Activated naive CD4-positive, alpha-beta T cell treated with anti-CD3 and anti-CD28 coated beads, Interleukin-2, amount 50 U/mL, for 16 hours (primary cell): ENCODE results near the gene TJP1.
"Not testable (repeated sequence)": the region's sequence is repeated elsewhere in the genome, so short reads cannot be mapped to it uniquely, and the experiment has no call there.

Experiments used
- DNase-seq: peaks from one replicate; pipeline ENCODE4 v3.0.0-alpha.2; 2020

Gene TJP1

DNA sequence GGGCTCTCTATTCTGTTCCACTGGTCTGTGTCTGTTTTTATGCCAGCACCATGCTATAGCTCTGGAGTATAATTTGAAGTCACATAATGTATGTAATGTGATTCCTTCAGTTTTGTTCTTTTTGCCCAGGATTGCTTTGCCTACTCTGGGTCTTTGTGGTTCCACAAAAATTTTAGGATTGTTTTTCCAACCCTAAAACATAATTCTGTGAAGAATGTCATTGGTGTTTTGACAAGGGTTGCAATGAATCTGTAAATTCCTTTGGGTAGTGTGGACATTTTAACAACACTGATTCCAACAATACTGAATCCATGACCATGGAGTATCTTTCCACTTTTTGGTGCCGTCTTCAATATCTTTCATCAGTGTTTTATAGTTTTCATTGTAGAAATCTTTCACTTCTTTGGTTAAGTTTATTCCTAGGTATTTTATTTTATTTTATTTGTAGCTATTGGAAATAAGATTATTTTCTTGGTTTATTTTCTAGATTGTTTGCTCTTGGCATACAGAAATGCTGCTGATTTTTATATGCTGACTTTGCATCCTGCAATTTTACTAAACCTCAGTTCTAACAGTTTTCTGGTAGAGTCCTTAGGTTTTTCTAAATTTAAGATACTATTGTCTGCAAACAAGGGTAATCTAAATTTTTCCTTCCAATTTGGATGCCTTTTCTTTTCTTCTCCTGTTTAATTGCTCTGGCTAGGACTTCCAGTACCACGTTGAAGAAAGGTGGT, 29.7 kb downstream of the TJP1 start:
- no peak for DNase-seq

DNA sequence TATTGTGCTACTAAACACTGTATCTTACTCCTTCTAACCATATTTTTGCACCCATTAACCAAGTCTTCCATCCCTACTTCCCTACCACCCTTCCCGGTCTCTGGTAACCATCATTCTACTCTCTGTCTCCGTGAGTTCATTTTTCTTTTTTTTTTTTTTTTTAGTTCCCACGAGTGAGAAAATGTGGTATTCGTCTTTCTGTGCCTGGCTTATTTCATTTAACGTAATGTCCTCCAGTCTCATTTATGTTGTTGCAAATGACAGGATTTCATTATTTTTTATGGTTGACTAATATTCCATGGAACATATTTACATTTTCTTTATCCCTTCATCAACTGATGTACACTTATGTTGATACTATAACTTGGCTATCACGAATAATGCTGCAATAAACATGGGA, 31.7 kb downstream of the TJP1 start:
- no peak for DNase-seq

DNA sequence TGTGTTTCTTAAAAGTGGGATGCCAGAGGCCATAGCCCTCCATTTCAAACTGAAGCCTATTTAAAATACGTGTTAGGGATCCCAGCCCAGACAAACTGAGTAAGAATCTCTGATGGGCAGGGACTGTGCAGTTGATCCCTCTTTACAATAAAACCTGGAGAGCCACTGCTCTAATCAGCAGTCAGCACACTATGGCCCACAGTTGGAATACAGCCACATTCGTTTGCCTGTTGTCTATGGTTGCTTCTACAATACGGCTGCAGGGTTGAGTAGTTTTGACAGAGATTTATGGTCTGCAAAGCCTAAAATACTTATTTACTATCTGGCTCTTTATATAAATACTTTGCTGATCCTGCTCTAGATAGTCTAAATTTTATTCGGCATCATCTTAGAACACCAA, 32.4 kb downstream of the TJP1 start:
- DNase-seq, result no peak

DNA sequence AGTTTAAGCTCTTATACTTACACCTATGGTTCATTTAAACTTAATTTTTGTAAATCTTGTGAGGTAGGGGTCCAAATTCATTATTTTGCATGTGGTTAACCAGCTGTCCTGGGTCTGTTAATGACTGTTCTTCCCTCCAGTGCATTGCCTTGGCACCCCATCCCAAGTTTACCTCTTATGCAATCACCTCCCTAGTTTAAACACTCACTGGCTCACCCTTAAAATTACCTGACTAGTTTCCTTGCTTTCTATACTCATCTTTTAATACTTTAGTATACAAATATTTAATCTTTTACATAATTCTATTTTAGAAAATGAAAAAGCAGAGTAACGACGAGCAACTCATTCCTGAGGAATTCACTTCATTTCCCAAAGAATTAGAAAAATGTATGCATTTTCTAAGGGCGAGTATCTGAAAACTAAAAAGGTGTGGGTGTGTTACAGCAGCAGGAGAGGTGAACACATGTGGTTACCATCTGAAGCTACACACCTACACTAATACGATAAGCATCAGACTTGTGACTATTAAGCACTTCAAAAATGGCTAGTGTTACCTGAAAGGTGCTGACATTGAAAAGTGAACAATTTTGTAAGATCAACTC, 33.7 kb downstream of the TJP1 start:
- DNase-seq, result no peak

DNA sequence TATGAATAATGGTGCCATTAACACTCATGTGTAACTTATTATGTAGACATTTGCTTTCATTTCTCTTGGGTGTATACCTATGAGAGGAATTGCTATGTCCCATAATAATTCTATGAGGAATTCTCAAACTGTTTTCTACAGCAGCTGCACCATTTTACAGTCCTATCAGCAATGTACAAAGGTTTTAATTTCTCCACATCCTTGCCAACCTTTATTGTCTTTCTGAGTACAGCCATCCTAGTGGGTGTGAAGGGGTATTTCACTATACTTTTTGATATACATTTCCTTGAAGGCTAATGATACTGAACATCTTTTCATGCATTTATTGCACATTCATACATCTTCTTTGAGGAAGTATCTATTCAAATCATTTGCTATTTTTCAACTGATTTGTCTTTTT, 34.5 kb downstream of the TJP1 start:
- DNase-seq, result no peak

DNA sequence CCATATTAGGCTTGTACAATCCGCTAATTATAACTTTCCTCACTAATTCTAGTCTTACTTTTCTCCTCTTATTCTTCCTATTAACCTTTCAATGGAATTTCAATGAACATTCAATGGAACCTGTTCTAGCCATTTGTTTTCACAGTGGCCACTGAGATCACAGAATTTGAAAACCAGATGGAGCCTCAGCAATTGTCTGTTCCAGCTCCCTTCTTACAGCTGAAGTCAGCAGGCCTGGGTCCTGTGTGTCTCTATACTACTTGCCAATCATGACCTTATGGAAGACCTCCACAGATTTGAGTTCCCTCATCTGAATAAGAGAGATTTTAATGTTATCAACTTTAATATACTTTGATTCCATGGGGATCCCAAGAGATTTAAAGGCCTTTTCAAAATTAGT, 36.6 kb downstream of the TJP1 start:
- no peak for DNase-seq

DNA sequence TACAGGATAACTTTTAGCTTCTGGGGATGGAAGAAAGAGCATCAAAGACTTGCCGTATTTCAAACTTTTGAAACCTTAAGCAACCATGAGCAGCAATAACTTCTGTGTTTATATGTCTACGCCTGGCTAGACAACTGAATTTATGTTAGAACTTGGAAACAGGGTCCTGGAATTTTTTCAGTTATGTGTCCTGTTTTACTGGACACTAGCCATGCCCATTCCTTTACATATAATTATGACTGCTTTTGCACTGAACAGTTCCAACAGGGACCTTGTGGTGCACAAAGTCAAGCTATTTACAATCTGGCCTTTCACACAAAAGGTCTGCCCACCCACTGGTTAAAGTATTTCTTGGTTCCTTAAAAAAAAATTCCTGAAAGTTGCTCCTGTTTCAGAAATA, 37.1 kb downstream of the TJP1 start:
- DNase-seq, result no peak

DNA sequence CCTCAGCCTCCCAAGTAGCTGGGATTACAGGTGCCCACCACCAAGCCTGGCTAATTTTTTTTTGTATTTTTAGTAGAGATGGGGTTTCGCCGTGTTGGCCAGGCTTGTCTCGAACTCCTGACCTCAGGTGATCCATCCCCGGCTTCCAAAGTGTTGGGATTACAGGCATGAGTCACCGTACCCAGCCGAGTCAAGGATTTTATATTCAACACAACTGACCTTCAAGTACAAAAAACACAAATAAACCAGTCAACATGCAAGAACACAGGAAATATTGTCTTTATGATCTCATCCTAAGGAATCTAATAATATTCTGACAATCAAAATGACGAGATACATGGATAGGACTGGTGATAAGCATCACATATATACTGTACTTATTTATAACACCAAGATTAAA, 37.9 kb downstream of the TJP1 start:
- no peak for DNase-seq

DNA sequence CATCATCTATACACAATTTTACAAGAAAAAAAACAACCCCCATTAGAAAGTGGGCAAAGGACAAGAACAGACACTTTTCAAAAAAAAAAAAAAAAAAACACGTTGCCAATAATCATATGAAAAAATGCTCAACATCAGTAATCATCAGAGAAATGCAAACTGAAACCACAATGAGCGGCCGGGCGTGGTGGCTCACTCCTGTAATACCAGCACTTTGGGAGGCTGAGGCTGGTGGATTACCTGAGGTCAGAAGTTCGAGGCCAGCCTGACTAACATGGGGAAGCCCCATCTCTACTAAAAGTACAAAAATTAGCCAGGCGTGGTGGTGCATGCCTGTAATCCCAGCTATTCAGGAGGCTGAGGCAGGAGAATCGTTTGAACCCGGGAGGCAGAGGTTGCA, 39.5 kb downstream of the TJP1 start:
- DNase-seq, result not testable (repeated sequence)

DNA sequence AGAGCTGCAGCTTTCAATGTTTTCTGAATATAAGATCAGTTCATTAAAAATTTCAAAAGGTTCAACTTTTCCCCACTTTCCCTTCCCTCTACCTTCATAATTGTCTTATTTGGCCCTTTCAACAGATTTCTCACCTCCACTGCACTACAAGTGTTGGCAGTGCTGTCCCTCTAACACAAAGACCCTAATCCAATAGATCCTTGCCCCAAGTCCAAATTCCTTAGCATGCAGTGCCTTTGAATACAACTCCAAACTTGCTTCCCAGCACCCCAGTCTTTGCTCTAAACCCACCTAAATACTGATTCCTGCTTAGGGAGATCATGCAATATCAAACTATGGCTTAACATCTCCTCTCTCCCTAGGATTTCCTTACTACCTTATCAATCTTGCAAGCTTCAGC, 43.9 kb downstream of the TJP1 start:
- DNase-seq, result no peak

DNA sequence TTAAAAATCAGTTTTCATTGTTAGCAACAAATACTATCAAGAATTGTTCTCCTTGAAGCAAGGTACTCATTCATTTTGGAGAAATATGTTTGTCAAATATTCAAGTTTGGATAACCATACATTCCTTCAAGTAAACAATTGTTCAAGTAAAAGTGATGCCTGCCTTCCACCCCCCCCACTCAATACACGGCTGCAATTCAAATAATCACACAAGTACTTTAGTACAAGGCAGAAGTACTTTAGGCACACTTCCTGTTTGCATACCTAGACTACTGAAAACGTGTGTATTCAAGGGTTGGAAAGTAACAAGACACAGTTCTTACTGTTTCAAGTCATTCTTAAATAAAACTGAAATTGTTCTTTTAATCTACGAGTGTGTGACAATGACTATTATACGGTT, 45.4 kb downstream of the TJP1 start:
- no peak for DNase-seq

DNA sequence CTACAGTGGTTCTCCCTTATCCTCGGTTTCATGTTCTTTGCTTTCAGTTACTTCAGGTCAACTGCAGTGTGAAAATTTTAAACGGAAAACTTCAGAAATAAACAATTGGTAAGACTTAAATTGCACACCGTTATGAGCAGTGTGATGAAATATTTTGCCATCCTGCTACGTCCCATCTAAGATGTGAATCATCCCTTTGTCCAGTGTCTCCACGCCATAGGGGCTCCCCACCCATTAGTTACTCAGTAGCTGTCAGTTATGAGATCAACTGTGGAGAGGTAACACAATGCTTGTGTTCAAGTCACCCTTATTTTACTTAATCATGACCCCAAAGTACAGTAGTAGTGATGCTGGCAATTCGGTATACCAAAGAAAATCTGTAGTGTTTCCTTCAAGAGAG, 47.4 kb downstream of the TJP1 start:
- DNase-seq, result no peak

DNA sequence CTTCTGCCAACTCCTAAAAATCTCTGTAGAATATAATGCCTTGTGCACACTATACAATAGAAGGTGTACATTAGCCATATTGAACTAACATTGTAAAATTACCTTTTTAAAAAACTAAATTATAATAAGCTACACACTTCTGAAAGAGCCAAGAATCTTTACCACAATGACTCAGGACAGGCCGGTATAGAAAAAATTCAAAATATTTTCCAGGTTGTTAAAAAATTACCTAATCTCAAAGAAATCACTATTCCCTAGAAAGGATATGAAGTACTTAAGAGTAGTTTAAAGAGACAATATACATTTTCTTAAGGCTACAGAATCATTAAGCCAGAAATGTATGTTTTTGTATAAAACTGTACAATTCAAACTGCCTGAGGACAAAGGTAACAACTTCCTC, 48.5 kb downstream of the TJP1 start:
- DNase-seq, result no peak

DNA sequence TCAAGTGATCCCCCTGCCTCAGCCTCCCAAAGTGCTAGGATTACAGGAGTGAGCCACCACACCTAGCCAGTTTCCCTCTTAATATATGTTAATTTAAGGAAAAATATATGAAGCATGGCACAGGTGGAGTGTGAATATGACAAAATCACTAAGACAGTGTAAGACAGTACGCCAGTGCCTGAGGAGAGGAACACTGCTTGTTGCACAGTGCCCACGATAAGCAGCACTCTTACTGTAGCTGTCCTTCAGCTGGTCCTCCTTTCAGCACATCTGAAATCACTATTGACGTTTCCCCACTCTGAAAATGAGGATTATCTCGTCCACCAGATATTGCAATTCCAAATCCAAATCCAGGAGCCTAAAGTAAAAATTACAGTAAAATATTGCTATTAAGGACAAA, 49.3 kb downstream of the TJP1 start:
- no peak for DNase-seq

DNA sequence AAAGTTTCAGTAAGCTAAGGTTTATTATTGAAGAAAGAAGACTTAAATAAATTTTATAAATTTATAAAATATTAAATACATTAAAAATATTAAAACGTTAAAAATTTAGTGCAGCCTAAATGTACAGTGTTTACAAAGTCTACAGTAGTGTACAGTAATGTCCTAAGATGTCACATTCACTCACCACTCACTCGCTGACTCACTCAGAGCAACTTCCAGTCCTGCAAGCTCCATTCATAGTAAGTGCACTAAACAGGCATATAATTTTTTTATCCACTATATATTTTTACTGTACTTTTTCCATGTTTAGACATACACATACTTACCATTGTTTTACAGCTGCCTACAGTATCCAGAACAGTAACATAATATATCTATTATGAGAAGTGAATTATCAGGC, 51.5 kb downstream of the TJP1 start:
- DNase-seq, result no peak

DNA sequence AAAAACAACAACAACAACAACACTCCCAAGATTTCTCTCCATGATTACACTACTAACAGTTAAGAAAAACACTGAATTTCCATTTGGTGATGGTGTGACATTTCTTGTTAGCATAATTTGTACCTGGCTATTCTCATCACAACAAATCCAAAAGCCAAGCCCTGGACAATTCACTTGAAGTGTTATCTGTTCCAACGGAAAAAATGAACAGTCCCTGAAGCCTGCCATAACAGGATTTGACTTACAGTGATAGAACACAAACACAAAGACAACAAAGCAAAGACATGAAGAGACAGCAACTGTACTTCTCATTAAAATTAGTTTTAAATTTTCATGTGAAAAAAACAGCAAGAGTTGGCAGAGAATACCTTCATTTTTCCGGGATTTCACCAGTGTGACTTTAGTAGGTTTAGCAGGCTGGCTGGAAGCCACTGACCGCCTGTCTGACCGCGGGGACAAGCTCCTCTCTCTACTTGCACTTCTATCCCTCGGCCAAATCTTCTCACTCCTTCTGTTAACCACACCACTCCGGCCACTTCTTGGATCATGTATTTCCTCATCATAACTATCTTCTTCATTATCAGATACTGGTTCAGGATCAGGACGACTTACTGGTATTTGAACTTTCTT, 56.3 kb downstream of the TJP1 start:
- DNase-seq, result no peak

DNA sequence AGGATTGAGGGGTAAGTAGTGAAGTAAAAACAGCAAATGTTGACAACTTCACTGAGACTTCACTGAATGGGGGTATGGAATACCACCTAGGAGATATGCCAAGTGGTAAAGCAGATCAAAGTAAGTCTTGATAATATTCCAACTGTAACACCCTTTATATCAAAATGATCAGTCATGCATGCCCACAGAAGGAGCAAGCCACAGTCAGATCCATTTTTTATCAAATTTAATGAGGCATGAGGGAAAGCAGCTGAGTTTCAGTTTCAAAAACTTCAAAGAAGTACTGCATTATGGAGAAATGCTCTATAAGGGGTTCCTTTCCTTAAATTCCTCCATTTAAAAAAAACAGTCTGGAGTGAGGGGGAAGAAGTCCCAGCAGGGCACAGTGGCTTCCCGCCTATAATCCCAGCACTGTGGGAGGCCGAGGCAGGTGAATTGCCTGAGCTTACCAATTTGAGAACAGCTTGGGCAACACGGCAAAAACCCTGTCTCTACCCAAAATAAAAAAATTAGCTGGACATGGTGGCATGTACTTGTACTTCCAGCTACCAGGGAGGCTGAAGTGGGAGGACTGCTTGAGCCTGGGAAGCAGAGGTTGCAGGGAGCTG, 56.9 kb downstream of the TJP1 start:
- DNase-seq, result no peak

DNA sequence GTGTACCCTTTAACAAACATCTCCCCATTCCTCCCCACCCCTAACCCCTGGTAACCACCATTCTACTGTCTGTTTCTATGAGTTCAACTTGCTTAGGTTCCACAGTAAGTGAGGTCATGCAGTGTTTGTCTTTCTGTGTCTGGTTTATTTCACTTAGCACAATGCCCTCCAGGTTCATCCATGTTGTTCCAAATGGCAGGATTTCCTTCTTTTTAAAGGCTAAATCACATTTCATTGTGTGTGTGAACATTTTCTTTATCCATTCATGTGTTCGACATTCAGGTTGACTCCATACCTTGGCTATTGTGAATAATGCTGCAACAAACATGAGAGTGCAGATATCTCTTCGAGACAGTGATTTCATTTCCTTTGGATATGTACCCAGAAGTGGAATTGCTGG, 62.7 kb downstream of the TJP1 start:
- no peak for DNase-seq

DNA sequence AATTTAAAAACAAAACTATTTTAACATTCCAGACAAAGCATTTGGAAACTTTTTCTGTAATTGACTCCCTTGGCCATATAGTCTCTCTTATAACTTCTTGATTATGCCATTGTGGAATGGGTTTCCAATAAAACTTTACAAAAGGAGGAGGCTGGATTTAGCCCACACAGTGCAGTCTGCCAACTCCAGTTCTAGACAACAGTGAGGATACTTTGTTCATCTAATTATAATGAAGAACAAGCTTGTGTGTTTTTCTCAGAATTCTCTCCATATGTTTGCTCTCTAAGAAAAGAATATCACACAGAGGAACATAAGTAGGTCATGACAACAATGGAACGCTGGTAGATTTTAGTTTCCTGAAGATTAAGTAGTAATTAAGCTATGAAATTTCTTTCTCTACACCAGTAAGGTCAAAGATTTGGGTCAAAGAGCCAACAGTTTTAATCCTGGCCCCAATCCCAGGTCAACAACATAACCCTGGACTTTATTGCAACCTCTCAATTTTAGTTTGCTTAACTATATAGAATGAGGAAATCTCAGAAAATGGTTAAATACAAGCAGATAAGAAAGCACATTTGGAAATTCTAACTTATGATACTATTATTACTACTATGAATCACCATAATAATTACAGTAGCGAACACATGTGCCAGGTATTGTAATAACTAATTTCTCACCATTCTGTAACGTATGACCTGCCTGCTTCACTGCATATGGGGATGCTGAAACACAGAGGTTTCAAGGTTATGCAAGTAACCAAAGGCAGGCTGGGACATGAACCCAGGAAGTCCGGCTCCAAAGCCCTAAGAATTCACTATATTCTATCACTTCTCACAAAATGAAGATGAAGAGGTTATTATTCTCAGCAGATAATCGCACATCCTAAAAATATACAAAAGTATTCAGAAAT, 65.7 kb downstream of the TJP1 start:
- DNase-seq, result no peak

DNA sequence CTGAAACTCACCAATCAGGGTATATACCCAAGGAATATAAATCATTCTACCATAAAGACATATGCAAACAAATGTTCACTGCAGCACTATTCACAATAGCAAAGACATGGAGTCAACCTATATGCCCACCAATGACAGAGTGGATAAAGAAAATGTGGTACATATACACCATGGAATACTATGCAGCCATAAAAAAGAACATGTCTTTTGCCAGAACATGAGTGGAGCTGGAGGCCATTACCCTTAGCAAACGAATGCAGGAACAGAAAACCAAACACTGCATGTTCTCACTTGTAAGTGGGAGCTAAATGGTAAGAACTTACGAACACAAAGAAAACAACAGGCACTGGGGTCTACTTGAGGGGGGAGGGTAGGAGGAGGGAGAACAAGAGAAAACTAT, 68.3 kb downstream of the TJP1 start:
- DNase-seq, result not testable (repeated sequence)

DNA sequence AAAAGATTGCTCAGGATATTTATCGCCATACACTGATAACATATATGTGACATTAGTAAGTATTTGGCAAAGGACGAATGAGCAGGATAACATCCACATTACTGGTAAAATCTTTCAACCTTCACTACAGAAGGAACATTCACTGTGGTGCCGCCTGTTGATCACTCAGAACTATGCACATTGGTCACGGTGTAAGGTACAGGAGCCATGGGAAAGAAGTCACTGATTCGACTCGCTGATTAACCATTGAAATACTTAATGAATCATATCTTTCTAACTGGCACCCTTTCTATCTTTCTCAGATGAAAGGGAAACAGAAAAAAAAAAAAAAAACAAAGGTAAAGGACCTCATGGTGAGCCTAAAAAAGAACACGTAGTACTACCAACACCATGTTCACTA, 68.8 kb downstream of the TJP1 start:
- DNase-seq, result no peak

DNA sequence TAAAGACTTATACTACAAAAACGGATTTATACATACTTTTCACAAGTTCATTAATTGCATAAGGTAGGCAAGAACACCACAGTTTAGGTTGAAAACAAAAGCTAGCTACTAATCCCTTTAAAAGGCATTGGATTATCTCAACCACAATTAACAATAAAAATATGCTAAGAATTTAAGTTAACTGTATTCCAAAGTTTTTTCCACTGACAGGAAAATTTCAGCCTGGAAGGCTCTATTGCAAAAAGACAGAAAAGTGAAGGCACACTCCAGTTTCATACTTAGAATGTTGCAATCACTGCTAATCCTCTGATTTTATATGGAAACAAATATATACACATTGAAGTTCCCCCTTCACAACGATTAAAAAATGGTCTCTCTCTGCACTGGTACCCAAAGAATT, 71.5 kb downstream of the TJP1 start:
- DNase-seq, result no peak
